GM12891 (cell line): Measurements from ENCODE around the gene WIPF1.

ENCODE experiments used
- PAX5 ChIP-seq: IDR thresholded peaks from 2 replicates; pipeline ENCODE4 v1.6.1; 2011; ENCODE audit warnings: low read length, moderate library complexity, mild to moderate bottlenecking; ENCODE audit not compliant: insufficient read depth, severe bottlenecking
- POLR2A ChIP-seq: IDR thresholded peaks from 2 replicates; pipeline ENCODE4 v1.6.1; 2011; ENCODE audit warnings: low read depth, low read length, control low read depth
- POLR2AphosphoS5 ChIP-seq: IDR thresholded peaks from 2 replicates; pipeline ENCODE4 v1.6.1; 2011; ENCODE audit warnings: low read depth, low read length, control low read depth
- POU2F2 ChIP-seq: IDR thresholded peaks from 2 replicates; pipeline ENCODE4 v1.6.1; 2011; ENCODE audit warnings: low read depth, mild to moderate bottlenecking, control low read depth, low read length, moderate library complexity
- SPI1 ChIP-seq: IDR thresholded peaks from 2 replicates; pipeline ENCODE4 v1.6.1; 2011; ENCODE audit warnings: low read depth, low read length, control low read depth
- TAF1 ChIP-seq: IDR thresholded peaks from 2 replicates; pipeline ENCODE4 v1.6.1; 2011; ENCODE audit warnings: low read depth, low read length, control low read depth

DNA sequence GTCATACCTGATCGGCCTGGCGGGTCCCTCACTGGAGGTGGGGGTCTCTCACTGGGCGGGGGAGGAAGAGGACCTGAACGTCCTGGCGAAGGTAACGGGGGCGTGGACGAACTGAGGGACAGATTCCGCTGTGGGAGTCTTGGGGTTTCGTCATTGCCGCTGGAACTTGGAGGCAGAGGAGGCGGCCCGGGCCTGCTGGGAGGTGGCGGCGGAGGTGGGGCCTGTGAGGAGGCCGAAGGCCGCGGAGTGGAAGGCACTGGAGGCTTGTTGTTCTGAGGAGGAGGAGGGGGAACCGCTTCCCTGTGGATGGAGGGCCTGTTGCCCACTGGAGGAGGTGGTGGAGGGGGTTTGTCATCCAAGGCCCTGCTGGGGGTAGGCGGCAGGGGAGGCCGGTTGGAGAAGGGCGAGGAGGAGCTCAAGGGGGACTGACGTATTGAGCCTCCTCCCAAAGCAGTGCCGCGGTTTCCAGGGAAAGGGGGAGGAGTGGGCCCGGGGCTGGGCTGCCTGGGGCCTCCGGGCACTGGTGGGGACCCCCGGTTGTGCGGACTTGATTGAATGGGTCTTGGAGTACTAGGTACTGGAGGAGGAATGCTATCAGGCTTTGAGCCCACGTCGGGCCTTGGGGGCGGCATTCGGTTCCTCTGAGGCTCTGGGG lies 25.8 kb downstream of the WIPF1 start:
- TF ChIP-seq TAF1, result no peak
- no peak for TF ChIP-seq SPI1
- no peak for TF ChIP-seq POLR2A
- TF ChIP-seq POLR2AphosphoS5, result peak; percentile 60; the same call in 1 of the 2 replicates
- TF ChIP-seq POU2F2, result no peak
- TF ChIP-seq PAX5, result no peak
